Right forelimb (tissue), 1 donor: ENCODE results near the gene STPG4.

Experiments used
- DNase-seq: peaks from one replicate; pipeline ENCODE4 v3.0.0-alpha.2; 2018

The STPG4 gene

GRCh38 chr2:47050021-47050760, 104.9 kb downstream of the STPG4 start:
- DNase-seq, result no peak

GRCh38 chr2:47049502-47049901, 105.6 kb downstream of the STPG4 start:
- no peak for DNase-seq

GRCh38 chr2:47048801-47049480, 106.2 kb downstream of the STPG4 start:
- no peak for DNase-seq

GRCh38 chr2:47046271-47046670, 108.8 kb downstream of the STPG4 start:
- DNase-seq, result no peak

GRCh38 chr2:47043891-47044239, 111.2 kb downstream of the STPG4 start:
- no peak for DNase-seq

GRCh38 chr2:47043142-47043890, 111.8 kb downstream of the STPG4 start:
- DNase-seq, result no peak

- DNase-seq, result no peak
These were observed 113.0 kb downstream of the STPG4 start for GRCh38 chr2:47041891-47042684.

GRCh38 chr2:47041063-47041462, 114.0 kb downstream of the STPG4 start:
- DNase-seq, result peak; percentile 70

- no peak for DNase-seq
These were observed 114.5 kb downstream of the STPG4 start for GRCh38 chr2:47040651-47041050.

- DNase-seq, result no peak
These were observed 115.1 kb downstream of the STPG4 start for GRCh38 chr2:47039913-47040562.

- DNase-seq, result no peak
These were observed 115.6 kb downstream of the STPG4 start for GRCh38 chr2:47039489-47039870.

GRCh38 chr2:47038656-47039488, 116.2 kb downstream of the STPG4 start:
- DNase-seq, result no peak

- DNase-seq, result no peak
These were observed 117.4 kb downstream of the STPG4 start for GRCh38 chr2:47037678-47038077.
